ENCODE results near the gene TTYH2. TPM values are rescaled to one million over a fixed set of nuclear protein-coding genes. Genes with fewer than 3 reads are reported as not detected.

TTYH2 gene
- total and polyA plus RNA-seq, 10 of the 15 experiments (the other 5 are each of a cell fraction or from before 2014, with no cell fraction given), result 0.26 to 25.2 (median 6.6) TPM

DNA sequence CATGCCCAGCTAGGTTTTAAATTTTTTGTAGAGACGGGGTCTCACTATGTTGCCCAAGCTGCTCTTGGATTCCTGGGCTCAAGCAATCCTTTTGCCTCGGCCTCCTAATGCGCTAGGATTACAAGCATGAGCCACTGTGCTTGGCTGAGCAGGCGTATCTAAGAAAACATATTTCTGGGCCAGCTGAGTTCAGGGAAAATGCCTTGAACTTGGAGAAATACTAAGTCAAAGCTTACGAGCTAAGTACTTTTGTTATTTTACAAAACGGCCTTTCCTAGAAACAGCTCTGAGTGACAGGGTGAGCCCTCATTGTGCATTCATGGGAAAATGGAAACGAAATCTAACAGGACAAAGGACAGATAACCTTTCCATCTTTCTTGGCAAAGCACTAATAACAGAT is 85.4 kb downstream of the TTYH2 start:
- no peak overlapping the region for H3K27ac ChIP-seq (ENCODE audit: control insufficient read depth, insufficient read depth)
- TF ChIP-seq SPI1 (IDR thresholded peaks at IDR 0.05; ENCODE audit: borderline replicate concordance, insufficient read depth, low read depth, low read length), result no peak
- no peak for TF ChIP-seq FOS (IDR thresholded peaks at IDR 0.05; ENCODE audit: borderline replicate concordance, extremely low read depth, insufficient read length)
- TF ChIP-seq, protein P1, sequence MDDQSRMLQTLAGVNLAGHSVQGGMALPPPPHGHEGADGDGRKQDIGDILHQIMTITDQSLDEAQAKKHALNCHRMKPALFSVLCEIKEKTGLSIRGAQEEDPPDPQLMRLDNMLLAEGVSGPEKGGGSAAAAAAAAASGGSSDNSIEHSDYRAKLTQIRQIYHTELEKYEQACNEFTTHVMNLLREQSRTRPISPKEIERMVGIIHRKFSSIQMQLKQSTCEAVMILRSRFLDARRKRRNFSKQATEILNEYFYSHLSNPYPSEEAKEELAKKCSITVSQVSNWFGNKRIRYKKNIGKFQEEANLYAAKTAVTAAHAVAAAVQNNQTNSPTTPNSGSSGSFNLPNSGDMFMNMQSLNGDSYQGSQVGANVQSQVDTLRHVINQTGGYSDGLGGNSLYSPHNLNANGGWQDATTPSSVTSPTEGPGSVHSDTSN (IDR thresholded peaks at IDR 0.05; ENCODE audit: insufficient replicate concordance, low read depth, low read length), result no peak
- TF ChIP-seq ZBED1 (IDR thresholded peaks at IDR 0.05; ENCODE audit: borderline replicate concordance), result no peak
- no peak for TF ChIP-seq YBX1 (IDR thresholded peaks at IDR 0.05)
- TF ChIP-seq BMI1 (IDR thresholded peaks at IDR 0.05; ENCODE audit: borderline replicate concordance), result no peak
- TF ChIP-seq MEF2A (IDR thresholded peaks at IDR 0.05; ENCODE audit: insufficient read depth, low read depth, low read length), result no peak
- no peak for TF ChIP-seq RAD51 (IDR thresholded peaks at IDR 0.05)
- no peak for TF ChIP-seq NFIC (IDR thresholded peaks at IDR 0.05; ENCODE audit: low read depth, low read length)
- TF ChIP-seq, protein P2, sequence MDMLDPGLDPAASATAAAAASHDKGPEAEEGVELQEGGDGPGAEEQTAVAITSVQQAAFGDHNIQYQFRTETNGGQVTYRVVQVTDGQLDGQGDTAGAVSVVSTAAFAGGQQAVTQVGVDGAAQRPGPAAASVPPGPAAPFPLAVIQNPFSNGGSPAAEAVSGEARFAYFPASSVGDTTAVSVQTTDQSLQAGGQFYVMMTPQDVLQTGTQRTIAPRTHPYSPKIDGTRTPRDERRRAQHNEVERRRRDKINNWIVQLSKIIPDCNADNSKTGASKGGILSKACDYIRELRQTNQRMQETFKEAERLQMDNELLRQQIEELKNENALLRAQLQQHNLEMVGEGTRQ (IDR thresholded peaks at IDR 0.05; ENCODE audit: borderline replicate concordance, low read depth, low read length), result no peak
- TF ChIP-seq BACH1 (IDR thresholded peaks at IDR 0.05; ENCODE audit: borderline replicate concordance), result no peak
- no peaks in the 10 kb centered on the region for H3K4me1 ChIP-seq (ENCODE audit: control insufficient read depth, insufficient read depth, low read length)
- no TSS peak for BruUV-seq (replicated peaks)
- DNase-seq (ENCODE audit: low read depth, low spot score) (no peak), FAIRE-seq (no peak), ATAC-seq (no peak)
- H3K4me2 ChIP-seq (ENCODE audit: control insufficient read depth, insufficient read depth), result no peak overlapping the region
- no peak overlapping the region for H3K4me3 ChIP-seq
- no peaks in the 10 kb centered on the region for H3K9me3 ChIP-seq (replicated peaks; ENCODE audit: control insufficient read depth, insufficient read depth, low read length)
- H3K9ac ChIP-seq (ENCODE audit: control insufficient read depth, insufficient read depth, low read length), result no peak overlapping the region
- intact Hi-C loops (cut with micrococcal nuclease; ENCODE audit: unreplicated experiment) (no loop called here), in situ Hi-C loops (cut with MboI) (loop anchor here (25.0 kb wide), 1 partner anchor 1886 kb away; no protein-coding TSS in a partner anchor)
- WGBS (ENCODE audit: insufficient coverage, insufficient replicate concordance, low lambda C conversion rate, missing lambda C conversion rate), result 30% methylated on average over 7 of the region's 7 CpGs
- ChIA-PET RAD21 (ENCODE audit: unreplicated experiment) (interaction anchor here (0.7 to 7.9 kb wide), 9 partner anchors 14 to 155 kb away, joined by 3 to 102 read pairs (median 3); partner anchors contain the start of gene TTYH2), CTCF (interaction anchor here (0.6 to 8.5 kb wide), 21 partner anchors 9 to 1765 kb away, joined by 3 to 160 read pairs (median 5); partner anchors contain the start of genes BTBD17, CD300LB, GPR142 and RPL38), POLR2A (interaction anchor here (0.9 kb wide), 1 partner anchor 14 kb away, joined by 3 read pairs; no protein-coding TSS in a partner anchor), SMC1A (ENCODE audit: uncharacterized antibody, unreplicated experiment) (interaction anchor here (0.9 to 6.8 kb wide), 7 partner anchors 13 to 170 kb away, joined by 3 to 101 read pairs (median 3); partner anchors contain the start of gene TTYH2)
- H3K27me3 ChIP-seq (replicated peaks in 1 of 2; ENCODE audit: control insufficient read depth in 2 of 2, insufficient read depth in 2 of 2, low read length in 1 of 2), result no peaks in the 10 kb centered on the region
- no peaks in the 10 kb centered on the region for H4K20me1 ChIP-seq (ENCODE audit: control insufficient read depth, insufficient read depth)
- no peaks in the 10 kb centered on the region for H3K36me3 ChIP-seq (ENCODE audit: control insufficient read depth in 2 of 2, insufficient read depth in 2 of 2, low read length in 1 of 2)
- no peaks in the 10 kb centered on the region for H3K79me2 ChIP-seq (ENCODE audit: control insufficient read depth, insufficient read depth, low read length)
- H2AFZ ChIP-seq (ENCODE audit: control insufficient read depth, low read depth, low read length), result no peak overlapping the region

Measured in GM12878 (cell line).